Ovary (tissue), 3 donors: ENCODE data around the gene CACNA1A.

Experiments
- EP300 ChIP-seq: sonication (generic); formaldehyde crosslinking; IDR thresholded peaks from one replicate; pipeline ENCODE4 v1.6.1; 2017; ENCODE audit warnings: antibody characterized with exemption
- POLR2A ChIP-seq: fragments of 450-650 bp; IDR thresholded peaks from one replicate; pipeline ENCODE4 v1.6.1; 2017; ENCODE audit warnings: antibody characterized with exemption, mild to moderate bottlenecking, moderate library complexity
- TF ChIP-seq, protein P1 (sequence below), 3 donors: fragments of 450-650 bp in 2 of 3; fragments of 200-600 bp in 1 of 3; IDR thresholded peaks; one replicate each; pipeline versions ENCODE4 v1.5.1 to v1.8.0; 2016 to 2022; ENCODE audit warnings: antibody characterized with exemption in 3 of 3, mild to moderate bottlenecking in 1 of 3
- donor health status: DM: no; HTN: no; CAD: no.

GRCh38 chr19:13220847-13221246 lies 285.4 kb downstream of the CACNA1A start:
- TF ChIP-seq, protein P1, sequence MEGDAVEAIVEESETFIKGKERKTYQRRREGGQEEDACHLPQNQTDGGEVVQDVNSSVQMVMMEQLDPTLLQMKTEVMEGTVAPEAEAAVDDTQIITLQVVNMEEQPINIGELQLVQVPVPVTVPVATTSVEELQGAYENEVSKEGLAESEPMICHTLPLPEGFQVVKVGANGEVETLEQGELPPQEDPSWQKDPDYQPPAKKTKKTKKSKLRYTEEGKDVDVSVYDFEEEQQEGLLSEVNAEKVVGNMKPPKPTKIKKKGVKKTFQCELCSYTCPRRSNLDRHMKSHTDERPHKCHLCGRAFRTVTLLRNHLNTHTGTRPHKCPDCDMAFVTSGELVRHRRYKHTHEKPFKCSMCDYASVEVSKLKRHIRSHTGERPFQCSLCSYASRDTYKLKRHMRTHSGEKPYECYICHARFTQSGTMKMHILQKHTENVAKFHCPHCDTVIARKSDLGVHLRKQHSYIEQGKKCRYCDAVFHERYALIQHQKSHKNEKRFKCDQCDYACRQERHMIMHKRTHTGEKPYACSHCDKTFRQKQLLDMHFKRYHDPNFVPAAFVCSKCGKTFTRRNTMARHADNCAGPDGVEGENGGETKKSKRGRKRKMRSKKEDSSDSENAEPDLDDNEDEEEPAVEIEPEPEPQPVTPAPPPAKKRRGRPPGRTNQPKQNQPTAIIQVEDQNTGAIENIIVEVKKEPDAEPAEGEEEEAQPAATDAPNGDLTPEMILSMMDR (IDR thresholded peaks at IDR 0.05), result no peak
- TF ChIP-seq EP300, result no peak
- TF ChIP-seq POLR2A, result no peak
